Prostate gland (tissue), 2 donors: Measurements from ENCODE around the gene VWF. TPM values are rescaled to one million over a fixed set of nuclear protein-coding genes. Genes with fewer than 3 reads are reported as not detected.
A peak's percentile ranks its signal among the peaks of the same experiment; 100 is the strongest.

Source experiments
- DNase-seq: peaks from one replicate; pipeline ENCODE4 v3.0.0-alpha.2; 2019; ENCODE audit warnings: low spot score
- H3K27ac ChIP-seq, 2 donors: fragments of 200-600 bp; sonication (generic); 2 replicates each; pipeline ENCODE4 v1.5.1; 2017 to 2019
- H3K27me3 ChIP-seq: fragments of 200-600 bp; sonication (generic); replicated peaks from 2 replicates; pipeline ENCODE4 v1.5.1; 2019; ENCODE audit not compliant: insufficient read depth
- H3K36me3 ChIP-seq, 2 donors: fragments of 200-600 bp; sonication (generic); 1 replicate in 1 of 2; 2 replicates in 1 of 2; pipeline versions ENCODE4 v1.5.1 to v1.8.1; 2017 to 2019
- H3K4me1 ChIP-seq: fragments of 200-600 bp; sonication (generic); replicated peaks from 2 replicates; pipeline ENCODE4 v1.5.1; 2019
- H3K4me3 ChIP-seq, 2 donors: fragments of 200-600 bp; sonication (generic); 2 replicates each; pipeline ENCODE4 v1.5.1; 2017 to 2019
- H3K9me3 ChIP-seq: fragments of 200-600 bp; sonication (generic); 2 replicates; pipeline ENCODE4 v1.5.1; 2017
- POLR2A ChIP-seq: fragments of 450-650 bp; IDR thresholded peaks from one replicate; pipeline ENCODE4 v1.6.1; 2016; ENCODE audit warnings: antibody characterized with exemption, mild to moderate bottlenecking
- POLR2AphosphoS5 ChIP-seq: sonication (generic); formaldehyde crosslinking; IDR thresholded peaks from one replicate; pipeline ENCODE4 v1.6.1; 2017; ENCODE audit warnings: antibody characterized with exemption
- WGBS: methylation state at CpG from one replicate; pipeline ENCODE4 v1.1.5; 2018; 5-methylcytosine and 5-hydroxymethylcytosine counted together
- intact Hi-C: fragments of 100-400 bp; cut with DNase I; formaldehyde crosslinking; loops from one replicate; pipeline ENCODE4 v1.14.2; 2022
- total RNA-seq, 2 donors: library from RNA; depleted of rRNA; stranded (reverse); fragments of >200 nt; gene quantifications; one replicate each; pipeline ENCODE4 v1.1.0, GENCODE V29; 2016
- TF ChIP-seq, protein P1 (sequence below), 4 experiments: fragments of 200-600 bp in 2 of 4; fragments of 450-650 bp in 2 of 4; sonication (generic) in 2 of 4; IDR thresholded peaks; 1 replicate in 3 of 4; 2 replicates in 1 of 4; pipeline ENCODE4 v1.5.1; 2016 to 2019; ENCODE audit warnings: antibody characterized with exemption in 4 of 4, mild to moderate bottlenecking in 2 of 4, moderate library complexity in 2 of 4

Gene VWF
- total RNA-seq, 2 donors from 2014 or later: 55.0 to 193 TPM

DNA sequence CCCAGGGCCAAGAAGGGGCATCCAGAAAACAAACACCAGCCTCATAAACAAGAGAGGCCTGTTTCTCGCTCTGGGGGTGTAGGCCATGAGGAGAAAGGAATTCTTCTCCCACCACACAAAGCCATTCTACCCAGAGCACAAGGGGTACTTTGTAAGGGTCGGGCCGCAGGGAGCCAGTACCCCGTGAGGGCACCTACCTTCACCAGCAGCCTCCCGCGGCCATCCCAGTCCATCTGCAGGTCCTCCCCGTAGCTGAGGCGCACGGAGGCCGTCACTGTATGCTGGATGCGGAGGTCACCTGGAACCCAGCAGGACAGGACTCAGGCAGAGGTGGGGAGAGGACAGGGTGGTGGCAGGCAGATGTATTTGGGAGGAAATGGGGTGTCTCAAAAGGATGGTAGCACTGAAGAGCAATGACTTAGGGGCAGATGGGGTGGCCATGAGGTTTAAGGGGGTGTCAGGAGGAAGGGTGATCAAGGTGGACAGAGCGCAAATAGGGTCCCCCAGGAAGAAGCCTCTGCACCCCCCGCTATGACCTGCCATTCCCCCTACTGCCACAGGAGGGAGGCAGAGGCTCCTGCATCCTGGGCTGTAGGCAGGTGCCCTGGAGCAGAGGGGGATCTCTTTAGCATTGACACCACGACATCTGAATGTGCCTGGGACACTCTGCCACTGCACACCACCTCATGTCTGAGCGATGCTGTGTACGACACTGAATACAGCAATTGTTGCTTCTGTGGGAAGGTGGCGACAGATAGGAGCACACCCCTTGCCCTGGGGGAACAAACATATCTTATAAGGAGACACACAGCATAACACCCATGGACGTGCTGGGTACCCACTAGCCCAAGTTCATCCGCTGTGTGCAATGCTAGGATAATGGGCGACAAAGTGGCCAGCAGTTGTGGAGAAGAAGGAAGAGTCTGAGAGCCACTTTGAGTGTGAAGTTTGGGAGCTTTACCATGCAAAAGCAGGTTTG lies 61.4 kb downstream of the VWF start:
- TF ChIP-seq POLR2AphosphoS5: peak; percentile 13
- no peak for TF ChIP-seq POLR2A
- TF ChIP-seq, protein P1, sequence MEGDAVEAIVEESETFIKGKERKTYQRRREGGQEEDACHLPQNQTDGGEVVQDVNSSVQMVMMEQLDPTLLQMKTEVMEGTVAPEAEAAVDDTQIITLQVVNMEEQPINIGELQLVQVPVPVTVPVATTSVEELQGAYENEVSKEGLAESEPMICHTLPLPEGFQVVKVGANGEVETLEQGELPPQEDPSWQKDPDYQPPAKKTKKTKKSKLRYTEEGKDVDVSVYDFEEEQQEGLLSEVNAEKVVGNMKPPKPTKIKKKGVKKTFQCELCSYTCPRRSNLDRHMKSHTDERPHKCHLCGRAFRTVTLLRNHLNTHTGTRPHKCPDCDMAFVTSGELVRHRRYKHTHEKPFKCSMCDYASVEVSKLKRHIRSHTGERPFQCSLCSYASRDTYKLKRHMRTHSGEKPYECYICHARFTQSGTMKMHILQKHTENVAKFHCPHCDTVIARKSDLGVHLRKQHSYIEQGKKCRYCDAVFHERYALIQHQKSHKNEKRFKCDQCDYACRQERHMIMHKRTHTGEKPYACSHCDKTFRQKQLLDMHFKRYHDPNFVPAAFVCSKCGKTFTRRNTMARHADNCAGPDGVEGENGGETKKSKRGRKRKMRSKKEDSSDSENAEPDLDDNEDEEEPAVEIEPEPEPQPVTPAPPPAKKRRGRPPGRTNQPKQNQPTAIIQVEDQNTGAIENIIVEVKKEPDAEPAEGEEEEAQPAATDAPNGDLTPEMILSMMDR (IDR thresholded peaks at IDR 0.05): peak; percentile 66 to 94 (median 82)
- Histone ChIP-seq H3K27ac (no peak overlapping the region), H3K4me3 (no peak overlapping the region), H3K36me3 (no peaks in the 10 kb centered on the region), H3K27me3 (no peaks in the 10 kb centered on the region), H3K4me1 (no peaks in the 10 kb centered on the region), H3K9me3 (no peaks in the 10 kb centered on the region)
- DNase-seq: peak; percentile 45
- WGBS: 60% methylated on average over 20 of the region's 20 CpGs
- intact Hi-C loops: loop anchor here (5.0 kb wide), 1 partner anchor 134 kb away; no protein-coding TSS in a partner anchor

GRCh38 chr12:6062395-6062756 lies 62.1 kb downstream of the VWF start:
- Histone ChIP-seq H3K4me3 (no peak overlapping the region), H3K27ac (no peak overlapping the region), H3K27me3 (no peaks in the 10 kb centered on the region), H3K36me3 (no peaks in the 10 kb centered on the region), H3K9me3 (no peaks in the 10 kb centered on the region), H3K4me1 (no peaks in the 10 kb centered on the region)
- no peak for TF ChIP-seq POLR2AphosphoS5
- 71% methylated on average over 3 of the region's 3 CpGs for WGBS
- DNase-seq: no peak
- intact Hi-C loops: loop anchor here (5.0 kb wide), 1 partner anchor 135 kb away; no protein-coding TSS in a partner anchor

DNA sequence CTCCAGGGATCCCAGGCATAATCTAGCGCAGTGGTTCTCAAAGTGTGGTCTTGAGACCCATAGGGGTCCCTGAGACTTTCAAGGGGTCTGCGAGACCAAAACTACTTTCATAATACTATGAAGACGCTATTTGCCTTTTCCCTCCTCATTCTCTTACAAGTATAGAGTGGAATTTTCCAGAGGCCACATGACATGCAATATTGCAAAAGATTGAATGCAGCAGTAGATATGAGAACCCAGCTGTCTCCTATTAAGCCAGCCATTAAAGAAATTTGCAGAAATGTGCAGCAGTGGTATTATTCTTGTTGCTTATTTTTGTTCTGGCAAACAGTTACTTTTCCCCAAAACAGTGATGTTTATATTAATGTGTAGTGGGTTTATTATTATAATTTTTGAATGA lies 62.8 kb downstream of the VWF start:
- no peak overlapping the region for H3K27ac ChIP-seq
- H3K4me1 ChIP-seq: no peaks in the 10 kb centered on the region
- intact Hi-C loops: loop anchor here (5.0 kb wide), 1 partner anchor 136 kb away; no protein-coding TSS in a partner anchor
- TF ChIP-seq POLR2AphosphoS5 (no peak), POLR2A (no peak)
- TF ChIP-seq, protein P1 (IDR thresholded peaks at IDR 0.05): no peak
- no peaks in the 10 kb centered on the region for H3K36me3 ChIP-seq
- H3K9me3 ChIP-seq: no peaks in the 10 kb centered on the region
- H3K27me3 ChIP-seq: no peaks in the 10 kb centered on the region
- no peak for DNase-seq
- no peak overlapping the region for H3K4me3 ChIP-seq
- WGBS: 89% methylated on average over 3 of the region's 3 CpGs

GRCh38 chr12:6059860-6060565 lies 64.5 kb downstream of the VWF start:
- TF ChIP-seq, protein P1 (IDR thresholded peaks at IDR 0.05): no peak
- no peak for TF ChIP-seq POLR2A
- TF ChIP-seq POLR2AphosphoS5: no peak
- WGBS: 78% methylated on average over 14 of the region's 14 CpGs

GRCh38 chr12:6059221-6059620 lies 65.2 kb downstream of the VWF start:
- intact Hi-C loops: no loop called here
- 90% methylated on average over 3 of the region's 3 CpGs for WGBS
- TF ChIP-seq POLR2A (no peak), POLR2AphosphoS5 (no peak)
- TF ChIP-seq, protein P1 (IDR thresholded peaks at IDR 0.05): no peak
- DNase-seq: no peak
- H3K4me3 ChIP-seq: no peak overlapping the region
- no peaks in the 10 kb centered on the region for H3K9me3 ChIP-seq
- H3K27me3 ChIP-seq: no peaks in the 10 kb centered on the region
- H3K27ac ChIP-seq: no peak overlapping the region
- no peaks in the 10 kb centered on the region for H3K4me1 ChIP-seq
- H3K36me3 ChIP-seq: no peaks in the 10 kb centered on the region

More at GRCh38 chr12:6059860-6060565, 64.5 kb downstream of the VWF start:
- Histone ChIP-seq H3K9me3 (no peaks in the 10 kb centered on the region), H3K27ac (no peak overlapping the region), H3K36me3 (no peaks in the 10 kb centered on the region), H3K4me1 (no peaks in the 10 kb centered on the region), H3K4me3 (no peak overlapping the region), H3K27me3 (no peaks in the 10 kb centered on the region)
- no peak for DNase-seq
- intact Hi-C loops: loop anchor here (5.0 kb wide), 1 partner anchor 137 kb away; no protein-coding TSS in a partner anchor
